Measurements from ENCODE around the gene ACP2.
"Not testable (repeated sequence)": the region's sequence is repeated elsewhere in the genome, so short reads cannot be mapped to it uniquely, and the experiment has no call there.

Gene ACP2

GRCh38 chr11:47208008-47208552 lies 40.5 kb downstream of the ACP2 start:
- not testable (repeated sequence) for H3K4me3 ChIP-seq (ENCODE audit: low read depth, low read length)

GRCh38 chr11:47207459-47207858 lies 41.2 kb downstream of the ACP2 start:
- no peak overlapping the region for H3K4me3 ChIP-seq (ENCODE audit: low read depth, low read length)

- H3K4me3 ChIP-seq (ENCODE audit: low read depth, low read length), result not testable (repeated sequence)
Observed at GRCh38 chr11:47206577-47206976, 42.0 kb downstream of the ACP2 start.

- no peak overlapping the region for H3K4me3 ChIP-seq (ENCODE audit: low read depth, low read length)
Observed at GRCh38 chr11:47204637-47204989, 44.0 kb downstream of the ACP2 start.

- H3K4me3 ChIP-seq (ENCODE audit: low read depth, low read length), result no peak overlapping the region
Observed at GRCh38 chr11:47202576-47202975, 46.0 kb downstream of the ACP2 start.

GRCh38 chr11:47201015-47201414 lies 47.6 kb downstream of the ACP2 start:
- H3K4me3 ChIP-seq (ENCODE audit: low read depth, low read length), result no peak overlapping the region

- not testable (repeated sequence) for H3K4me3 ChIP-seq (ENCODE audit: low read depth, low read length)
Observed at GRCh38 chr11:47198161-47198560, 50.5 kb downstream of the ACP2 start.

- no peak overlapping the region for H3K4me3 ChIP-seq (ENCODE audit: low read depth, low read length)
Observed at GRCh38 chr11:47192111-47192510, 56.5 kb downstream of the ACP2 start.

GRCh38 chr11:47191137-47191536 lies 57.5 kb downstream of the ACP2 start:
- H3K4me3 ChIP-seq (ENCODE audit: low read depth, low read length), result not testable (repeated sequence)
